Stomach (tissue), 4 donors: ENCODE results near the gene RBMS1.

Experiments
- POLR2A ChIP-seq, 4 donors: fragments of 450-650 bp; IDR thresholded peaks; one replicate each; pipeline ENCODE4 v1.6.1; 2016; ENCODE audit warnings: antibody characterized with exemption in 4 of 4, control low read depth in 2 of 4, mild to moderate bottlenecking in 1 of 4, moderate library complexity in 1 of 4
- TF ChIP-seq, protein P1 (sequence below), 7 experiments: fragments of 450-650 bp in 4 of 7; fragments of 200-600 bp in 3 of 7; sonication (generic) in 3 of 7; IDR thresholded peaks; one replicate each; pipeline ENCODE4 v1.5.1; 2016 to 2019; ENCODE audit warnings: antibody characterized with exemption in 7 of 7, control low read depth in 2 of 7, mild to moderate bottlenecking in 1 of 7

DNA sequence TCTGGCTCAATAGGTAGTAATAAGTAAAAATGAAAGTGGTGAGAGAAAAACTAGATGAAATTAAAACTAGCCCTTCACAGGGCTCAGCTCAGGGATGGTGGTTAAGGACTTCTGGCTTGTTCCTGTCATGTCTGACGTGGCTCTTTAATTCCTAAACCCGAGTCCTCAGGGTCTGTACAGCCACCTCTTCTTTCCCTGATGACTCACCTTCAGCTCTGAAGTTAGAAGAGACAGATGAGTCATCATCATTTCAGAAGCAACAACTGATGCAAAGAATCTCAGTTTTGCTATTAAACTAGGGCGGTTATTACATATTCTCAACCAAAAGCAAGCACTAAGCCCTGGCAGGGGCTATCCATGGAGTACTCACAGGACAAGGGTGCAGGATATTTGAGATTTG is 269.5 kb downstream of the RBMS1 start:
- TF ChIP-seq, protein P1, sequence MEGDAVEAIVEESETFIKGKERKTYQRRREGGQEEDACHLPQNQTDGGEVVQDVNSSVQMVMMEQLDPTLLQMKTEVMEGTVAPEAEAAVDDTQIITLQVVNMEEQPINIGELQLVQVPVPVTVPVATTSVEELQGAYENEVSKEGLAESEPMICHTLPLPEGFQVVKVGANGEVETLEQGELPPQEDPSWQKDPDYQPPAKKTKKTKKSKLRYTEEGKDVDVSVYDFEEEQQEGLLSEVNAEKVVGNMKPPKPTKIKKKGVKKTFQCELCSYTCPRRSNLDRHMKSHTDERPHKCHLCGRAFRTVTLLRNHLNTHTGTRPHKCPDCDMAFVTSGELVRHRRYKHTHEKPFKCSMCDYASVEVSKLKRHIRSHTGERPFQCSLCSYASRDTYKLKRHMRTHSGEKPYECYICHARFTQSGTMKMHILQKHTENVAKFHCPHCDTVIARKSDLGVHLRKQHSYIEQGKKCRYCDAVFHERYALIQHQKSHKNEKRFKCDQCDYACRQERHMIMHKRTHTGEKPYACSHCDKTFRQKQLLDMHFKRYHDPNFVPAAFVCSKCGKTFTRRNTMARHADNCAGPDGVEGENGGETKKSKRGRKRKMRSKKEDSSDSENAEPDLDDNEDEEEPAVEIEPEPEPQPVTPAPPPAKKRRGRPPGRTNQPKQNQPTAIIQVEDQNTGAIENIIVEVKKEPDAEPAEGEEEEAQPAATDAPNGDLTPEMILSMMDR (IDR thresholded peaks at IDR 0.05) = no peak
- TF ChIP-seq POLR2A (IDR thresholded peaks at IDR 0.05) = no peak
